Suprapubic skin (tissue), 4 donors: ENCODE measurements around the gene ZKSCAN1.

ENCODE experiments used
- POLR2A ChIP-seq, 2 donors: fragments of 450-650 bp; IDR thresholded peaks; one replicate each; pipeline ENCODE4 v1.6.1; 2017; ENCODE audit warnings: antibody characterized with exemption in 2 of 2, mild to moderate bottlenecking in 2 of 2, moderate library complexity in 2 of 2
- POLR2AphosphoS5 ChIP-seq, 3 donors: sonication (generic); formaldehyde crosslinking; IDR thresholded peaks; one replicate each; pipeline ENCODE4 v1.6.1; 2017; ENCODE audit warnings: antibody characterized with exemption in 3 of 3
- TF ChIP-seq, protein P1 (sequence below), 2 donors: fragments of 200-600 bp in 1 of 2; fragments of 450-650 bp in 1 of 2; sonication (generic) in 1 of 2; IDR thresholded peaks; one replicate each; pipeline ENCODE4 v1.5.1; 2016 to 2019; ENCODE audit warnings: antibody characterized with exemption in 2 of 2, mild to moderate bottlenecking in 1 of 2, moderate library complexity in 1 of 2

GRCh38 chr7:100074841-100075240 lies 59.4 kb downstream of the ZKSCAN1 start:
- TF ChIP-seq, protein P1, sequence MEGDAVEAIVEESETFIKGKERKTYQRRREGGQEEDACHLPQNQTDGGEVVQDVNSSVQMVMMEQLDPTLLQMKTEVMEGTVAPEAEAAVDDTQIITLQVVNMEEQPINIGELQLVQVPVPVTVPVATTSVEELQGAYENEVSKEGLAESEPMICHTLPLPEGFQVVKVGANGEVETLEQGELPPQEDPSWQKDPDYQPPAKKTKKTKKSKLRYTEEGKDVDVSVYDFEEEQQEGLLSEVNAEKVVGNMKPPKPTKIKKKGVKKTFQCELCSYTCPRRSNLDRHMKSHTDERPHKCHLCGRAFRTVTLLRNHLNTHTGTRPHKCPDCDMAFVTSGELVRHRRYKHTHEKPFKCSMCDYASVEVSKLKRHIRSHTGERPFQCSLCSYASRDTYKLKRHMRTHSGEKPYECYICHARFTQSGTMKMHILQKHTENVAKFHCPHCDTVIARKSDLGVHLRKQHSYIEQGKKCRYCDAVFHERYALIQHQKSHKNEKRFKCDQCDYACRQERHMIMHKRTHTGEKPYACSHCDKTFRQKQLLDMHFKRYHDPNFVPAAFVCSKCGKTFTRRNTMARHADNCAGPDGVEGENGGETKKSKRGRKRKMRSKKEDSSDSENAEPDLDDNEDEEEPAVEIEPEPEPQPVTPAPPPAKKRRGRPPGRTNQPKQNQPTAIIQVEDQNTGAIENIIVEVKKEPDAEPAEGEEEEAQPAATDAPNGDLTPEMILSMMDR (IDR thresholded peaks at IDR 0.05), result no peak
- TF ChIP-seq POLR2A (IDR thresholded peaks at IDR 0.05) (no peak), POLR2AphosphoS5 (IDR thresholded peaks at IDR 0.05) (no peak)
